Measurements from ENCODE around the gene MAN1B1.

GRCh38 chr9:137114220-137114612 is 27.4 kb downstream of the MAN1B1 start:
- TF ChIP-seq REST (IDR thresholded peaks at IDR 0.05; ENCODE audit: insufficient read depth in 1 of 2, low read depth in 2 of 2, low read length in 2 of 2) (no peak), TAF1 (IDR thresholded peaks at IDR 0.05; ENCODE audit: borderline replicate concordance, insufficient read depth, low read length) (no peak)
